Fibroblast of skin of left biceps (primary cell): ENCODE data around the gene HCFC1.

Experiments used
- DNase-seq, 2 experiments: peaks; one replicate each; pipeline ENCODE4 v3.0.0-alpha.2; 2013; ENCODE audit warnings: low read depth in 2 of 2

Gene HCFC1

GRCh38 chrX:153958605-153959004 is 13.0 kb downstream of the HCFC1 start:
- no peak for DNase-seq

GRCh38 chrX:153957224-153957623 is 14.4 kb downstream of the HCFC1 start:
- no peak for DNase-seq

- no peak for DNase-seq
Measured at GRCh38 chrX:153956044-153956907, 15.3 kb downstream of the HCFC1 start.

- DNase-seq = no peak
Measured at GRCh38 chrX:153955228-153955732, 16.3 kb downstream of the HCFC1 start.

- no peak for DNase-seq
Measured at GRCh38 chrX:153954558-153955227, 16.9 kb downstream of the HCFC1 start.

GRCh38 chrX:153953892-153954557 is 17.6 kb downstream of the HCFC1 start:
- DNase-seq = no peak

- DNase-seq = no peak
Measured at GRCh38 chrX:153953342-153953830, 18.2 kb downstream of the HCFC1 start.

- no peak for DNase-seq
Measured at GRCh38 chrX:153952373-153953026, 19.1 kb downstream of the HCFC1 start.

GRCh38 chrX:153951683-153952372 is 19.8 kb downstream of the HCFC1 start:
- DNase-seq = no peak

GRCh38 chrX:153950127-153950526 is 21.5 kb downstream of the HCFC1 start:
- DNase-seq = no peak

- no peak for DNase-seq
Measured at GRCh38 chrX:153948847-153949805, 22.5 kb downstream of the HCFC1 start.

GRCh38 chrX:153948002-153948466 is 23.6 kb downstream of the HCFC1 start:
- DNase-seq = no peak

GRCh38 chrX:153947009-153947769 is 24.4 kb downstream of the HCFC1 start:
- peak in 1 of 2 experiments; percentile 33 for DNase-seq

- no peak for DNase-seq
Measured at GRCh38 chrX:153945956-153946943, 25.4 kb downstream of the HCFC1 start.

GRCh38 chrX:153944800-153945150 is 26.8 kb downstream of the HCFC1 start:
- no peak for DNase-seq

GRCh38 chrX:153944140-153944799 is 27.3 kb downstream of the HCFC1 start, which contains the start of gene RENBP:
RENBP (minus strand) TSS chrX:153944643; CDS start chrX:153944610, 33 bp downstream.
- no peak for DNase-seq
